Activated naive CD4-positive, alpha-beta T cell treated with anti-CD3 and anti-CD28 coated beads for 36 hours (primary cell): Measurements from ENCODE around the gene CHODL. TPM values are rescaled to one million over a fixed set of nuclear protein-coding genes. Genes with fewer than 3 reads are reported as not detected.

Experiments used
- CTCF ChIA-PET: fragments of 350-600 bp; sonication (Branson Sonifier 250); formaldehyde crosslinking; loops from one replicate; lab custom pipeline; 2021; ENCODE audit warnings: antibody characterized with exemption; lab: Charles Lee
- DNase-seq: peaks from one replicate; pipeline ENCODE4 v3.0.0-alpha.2; 2020
- H3K27ac Mint-ChIP-seq: one replicate; pipeline ENCODE4 v1.8.0; 2021; ENCODE audit warnings: mild to moderate bottlenecking, mixed read lengths
- H3K27me3 Mint-ChIP-seq: one replicate; pipeline ENCODE4 v1.8.0; 2021; ENCODE audit warnings: low read depth, mixed read lengths
- H3K36me3 Mint-ChIP-seq: one replicate; pipeline ENCODE4 v1.8.0; 2021; ENCODE audit warnings: low read depth, mixed read lengths
- H3K4me1 Mint-ChIP-seq: one replicate; pipeline ENCODE4 v1.8.0; 2021; ENCODE audit warnings: low read depth, mixed read lengths
- H3K4me3 Mint-ChIP-seq: one replicate; pipeline ENCODE4 v1.8.0; 2021; ENCODE audit warnings: mild to moderate bottlenecking, moderate library complexity, mixed read lengths
- H3K9me3 Mint-ChIP-seq: one replicate; pipeline ENCODE4 v1.8.0; 2021; ENCODE audit warnings: mixed read lengths
- intact Hi-C: fragments of 100-400 bp; cut with micrococcal nuclease; formaldehyde crosslinking; loops from one replicate; pipeline ENCODE4 v1.15.1; 2023
- total RNA-seq, 2 experiments: library from RNA; stranded (reverse); gene quantifications; one replicate each; pipeline ENCODE4 v1.2.3, GENCODE V29; 2021

CHODL gene, protein sequence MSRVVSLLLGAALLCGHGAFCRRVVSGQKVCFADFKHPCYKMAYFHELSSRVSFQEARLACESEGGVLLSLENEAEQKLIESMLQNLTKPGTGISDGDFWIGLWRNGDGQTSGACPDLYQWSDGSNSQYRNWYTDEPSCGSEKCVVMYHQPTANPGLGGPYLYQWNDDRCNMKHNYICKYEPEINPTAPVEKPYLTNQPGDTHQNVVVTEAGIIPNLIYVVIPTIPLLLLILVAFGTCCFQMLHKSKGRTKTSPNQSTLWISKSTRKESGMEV
- total RNA-seq: not detected

DNA sequence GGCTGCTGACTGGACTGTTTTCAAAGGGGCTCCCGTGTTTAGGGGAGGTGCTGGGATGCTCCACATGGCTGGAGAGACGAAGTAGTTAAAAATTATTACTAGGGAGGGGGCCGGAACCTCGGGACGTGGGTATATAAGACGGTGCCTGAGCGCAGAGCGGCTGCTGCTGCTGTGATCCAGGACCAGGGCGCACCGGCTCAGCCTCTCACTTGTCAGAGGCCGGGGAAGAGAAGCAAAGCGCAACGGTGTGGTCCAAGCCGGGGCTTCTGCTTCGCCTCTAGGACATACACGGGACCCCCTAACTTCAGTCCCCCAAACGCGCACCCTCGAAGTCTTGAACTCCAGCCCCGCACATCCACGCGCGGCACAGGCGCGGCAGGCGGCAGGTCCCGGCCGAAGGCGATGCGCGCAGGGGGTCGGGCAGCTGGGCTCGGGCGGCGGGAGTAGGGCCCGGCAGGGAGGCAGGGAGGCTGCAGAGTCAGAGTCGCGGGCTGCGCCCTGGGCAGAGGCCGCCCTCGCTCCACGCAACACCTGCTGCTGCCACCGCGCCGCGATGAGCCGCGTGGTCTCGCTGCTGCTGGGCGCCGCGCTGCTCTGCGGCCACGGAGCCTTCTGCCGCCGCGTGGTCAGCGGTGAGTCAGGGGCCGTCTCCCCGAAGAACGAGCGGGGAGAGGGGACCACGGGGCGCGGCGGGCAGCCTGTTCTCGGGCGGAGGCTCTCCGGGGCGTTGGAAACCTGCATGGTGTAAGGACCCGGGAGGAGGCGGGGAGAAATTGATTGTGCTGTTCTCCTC lies at the start of gene CHODL:
Gene CHODL (plus strand): TSS at position 163 of the 793 bp plus-strand sequence. CDS start 391 bp downstream, at position 554.
- Mint-ChIP-seq H3K4me3 (no peak within 1 kb of the TSS), H3K36me3 (peaks cover 2% of the 10 kb centered on the region)
- intact Hi-C loops: no loop called here

DNA sequence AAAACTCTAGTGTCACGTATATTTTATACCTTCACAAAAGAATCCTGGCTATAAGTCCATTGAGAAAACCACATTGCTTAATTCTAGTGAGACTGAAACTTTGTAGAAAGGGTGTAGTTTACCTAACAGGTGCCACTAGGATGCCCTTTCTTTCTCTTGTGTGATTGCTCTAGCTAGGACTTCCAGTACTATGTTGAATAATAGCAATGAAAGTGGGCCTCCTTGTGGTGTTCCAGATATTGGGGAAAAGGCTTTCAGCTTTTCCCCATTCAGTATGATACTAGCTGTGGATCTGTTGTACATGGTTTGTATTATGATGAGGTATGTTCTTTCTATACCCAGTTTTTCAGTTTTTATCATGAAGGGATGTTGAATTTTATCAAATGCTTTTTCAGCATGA lies 39.7 kb upstream of the CHODL start:
- DNase-seq: no peak
- Mint-ChIP-seq H3K4me3 (no peak overlapping the region), H3K27ac (no peak overlapping the region), H3K36me3 (no peaks in the 10 kb centered on the region), H3K9me3 (peaks cover 15% of the 10 kb centered on the region), H3K27me3 (no peaks in the 10 kb centered on the region), H3K4me1 (no peaks in the 10 kb centered on the region)
- intact Hi-C loops: no loop called here
- CTCF ChIA-PET: interaction anchor here (1.2 kb wide), 1 partner anchor 64 kb away, joined by 3 read pairs; no protein-coding TSS in a partner anchor

More for the DNA sequence above, at the start of gene CHODL:
- CTCF ChIA-PET: no interaction called here
- H3K4me1 Mint-ChIP-seq: no peaks in the 10 kb centered on the region
- DNase-seq: no peak
- no peaks in the 10 kb centered on the region for H3K9me3 Mint-ChIP-seq
- no peak within 1 kb of the TSS for H3K27ac Mint-ChIP-seq
- H3K27me3 Mint-ChIP-seq: peaks cover 25% of the 10 kb centered on the region

DNA sequence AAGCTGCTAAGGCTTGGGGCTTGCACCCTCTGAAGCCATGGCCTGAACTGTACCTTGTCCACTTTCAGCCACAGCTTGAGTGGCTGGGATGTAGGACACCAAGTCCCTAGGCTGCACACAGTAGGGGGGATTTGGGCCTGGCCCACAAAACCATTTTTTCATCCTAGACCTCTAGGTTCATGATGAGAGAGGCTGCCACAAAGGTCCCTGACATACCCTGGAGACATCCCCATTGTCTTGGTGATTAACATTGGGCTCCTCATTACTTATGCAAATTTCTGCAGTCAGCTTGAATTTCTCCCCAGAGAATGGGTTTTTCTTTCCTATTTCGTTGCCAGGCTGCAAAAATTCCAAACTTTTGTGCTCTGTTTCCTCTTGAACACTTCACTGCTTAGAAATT lies 26.3 kb upstream of the CHODL start:
- DNase-seq: no peak
- Mint-ChIP-seq H3K36me3 (no peaks in the 10 kb centered on the region), H3K27ac (no peak overlapping the region), H3K27me3 (peaks cover 4% of the 10 kb centered on the region), H3K4me3 (no peak overlapping the region), H3K9me3 (peaks cover 30% of the 10 kb centered on the region), H3K4me1 (no peaks in the 10 kb centered on the region)
- intact Hi-C loops: no loop called here
- CTCF ChIA-PET: no interaction called here

DNA sequence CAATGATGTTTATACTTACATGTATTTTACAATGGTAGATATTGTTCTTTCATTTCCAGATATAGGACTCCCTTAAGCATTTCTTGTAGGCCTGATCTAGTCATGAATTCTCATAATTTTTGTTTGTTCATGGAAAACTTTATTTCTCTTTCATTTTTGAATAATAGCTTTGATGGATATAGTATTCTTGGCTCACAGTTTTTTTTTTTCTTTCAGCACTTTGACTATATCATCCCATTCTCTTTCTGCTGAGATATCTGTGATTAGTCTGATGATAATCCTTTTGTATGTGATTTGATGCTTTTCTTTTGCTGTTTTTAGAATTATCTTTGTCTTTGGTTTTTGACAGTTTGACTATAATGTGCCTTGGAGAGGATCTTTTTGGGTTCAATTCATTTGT lies 24.1 kb upstream of the CHODL start:
- Mint-ChIP-seq H3K36me3 (no peaks in the 10 kb centered on the region), H3K27me3 (peaks cover 4% of the 10 kb centered on the region), H3K4me1 (no peaks in the 10 kb centered on the region), H3K27ac (no peak overlapping the region), H3K4me3 (no peak overlapping the region), H3K9me3 (peaks cover 29% of the 10 kb centered on the region)
- CTCF ChIA-PET: no interaction called here
- no peak for DNase-seq
- intact Hi-C loops: no loop called here

DNA sequence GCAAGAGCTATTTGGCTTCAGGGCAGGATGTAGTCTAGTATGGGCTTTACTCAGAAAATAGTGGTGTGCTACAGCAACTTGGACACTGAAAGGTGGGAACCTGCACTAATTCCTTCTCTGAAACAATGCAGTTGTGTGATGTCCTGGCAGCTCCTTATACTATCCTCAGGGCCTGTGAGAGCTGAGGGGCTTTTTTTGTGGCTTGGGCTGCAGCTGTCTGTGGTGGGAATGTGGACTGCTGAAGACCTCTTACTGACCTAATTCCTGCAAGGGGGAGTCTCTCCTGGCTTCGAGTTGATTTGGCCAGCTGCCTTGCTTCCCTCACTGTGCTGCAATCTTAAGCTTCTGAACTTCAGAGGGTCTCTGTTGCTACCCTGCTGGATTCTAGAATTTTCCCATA lies 22.3 kb upstream of the CHODL start:
- intact Hi-C loops: no loop called here

DNA sequence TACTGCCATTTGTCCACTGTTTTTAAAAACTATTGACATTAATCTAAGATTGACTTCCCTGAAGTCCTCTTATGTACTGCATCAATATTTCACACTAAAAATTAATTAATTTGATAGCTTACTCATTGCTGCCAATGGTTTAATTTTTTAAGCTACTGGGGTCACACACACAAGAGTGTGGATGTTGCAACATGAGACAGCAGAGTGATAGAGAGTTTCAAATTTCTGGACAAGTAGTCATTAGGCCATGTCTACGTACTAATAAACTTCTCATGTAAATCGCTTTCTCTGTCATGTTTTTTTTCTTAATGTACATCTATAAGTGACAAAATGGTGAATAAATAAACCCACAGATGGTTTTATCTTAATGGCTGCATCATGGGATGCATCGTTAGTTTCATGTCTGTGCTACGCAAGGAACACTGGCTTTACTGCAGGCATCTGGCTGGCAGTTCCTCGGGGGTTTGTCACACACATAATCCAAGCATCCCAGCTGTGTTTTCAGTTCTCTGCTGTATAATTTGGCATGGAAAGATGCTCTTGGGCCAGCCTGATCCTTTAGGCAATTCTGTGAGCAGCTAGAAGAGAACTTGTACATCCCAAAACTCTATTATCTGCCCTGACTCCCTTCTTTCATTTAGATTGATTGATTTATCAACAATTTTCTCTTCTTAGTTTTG lies 16.4 kb upstream of the CHODL start:
- H3K36me3 Mint-ChIP-seq: no peaks in the 10 kb centered on the region
- intact Hi-C loops: no loop called here
- no peak overlapping the region for H3K27ac Mint-ChIP-seq
- H3K27me3 Mint-ChIP-seq: no peaks in the 10 kb centered on the region
- H3K9me3 Mint-ChIP-seq: no peaks in the 10 kb centered on the region
- no peak overlapping the region for H3K4me3 Mint-ChIP-seq
- H3K4me1 Mint-ChIP-seq: no peaks in the 10 kb centered on the region
- DNase-seq: no peak
- CTCF ChIA-PET: no interaction called here

More for the DNA sequence above, 22.3 kb upstream of the CHODL start:
- Mint-ChIP-seq H3K36me3 (no peaks in the 10 kb centered on the region), H3K27me3 (peaks cover 4% of the 10 kb centered on the region), H3K4me1 (no peaks in the 10 kb centered on the region), H3K4me3 (no peak overlapping the region), H3K9me3 (peaks cover 24% of the 10 kb centered on the region), H3K27ac (no peak overlapping the region)
- CTCF ChIA-PET: no interaction called here
- DNase-seq: no peak

DNA sequence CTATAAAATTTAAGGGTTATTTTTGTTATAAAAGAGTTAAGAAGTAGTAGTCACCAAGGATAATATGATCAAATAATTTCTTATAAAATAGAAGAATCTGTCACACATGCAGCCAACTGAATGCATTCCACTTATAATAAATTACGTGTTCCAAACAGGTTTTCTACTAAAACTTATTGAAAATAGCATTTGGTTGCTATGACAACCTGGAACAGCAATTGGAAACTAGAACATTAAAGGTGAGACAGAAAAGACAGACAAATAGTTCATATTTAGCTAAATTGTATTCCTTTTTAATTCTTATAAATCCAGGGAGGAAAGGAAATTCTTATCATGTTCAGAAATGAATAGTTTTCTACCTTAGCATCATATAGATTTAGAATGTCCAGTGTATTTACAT lies 9.1 kb upstream of the CHODL start:
- Mint-ChIP-seq H3K27ac (no peak overlapping the region), H3K27me3 (no peaks in the 10 kb centered on the region), H3K9me3 (peaks cover 2% of the 10 kb centered on the region), H3K4me3 (no peak overlapping the region), H3K36me3 (no peaks in the 10 kb centered on the region), H3K4me1 (no peaks in the 10 kb centered on the region)
- CTCF ChIA-PET: interaction anchor here (0.5 kb wide), 1 partner anchor 19 kb away, joined by 3 read pairs; no protein-coding TSS in a partner anchor
- intact Hi-C loops: no loop called here
- DNase-seq: no peak

DNA sequence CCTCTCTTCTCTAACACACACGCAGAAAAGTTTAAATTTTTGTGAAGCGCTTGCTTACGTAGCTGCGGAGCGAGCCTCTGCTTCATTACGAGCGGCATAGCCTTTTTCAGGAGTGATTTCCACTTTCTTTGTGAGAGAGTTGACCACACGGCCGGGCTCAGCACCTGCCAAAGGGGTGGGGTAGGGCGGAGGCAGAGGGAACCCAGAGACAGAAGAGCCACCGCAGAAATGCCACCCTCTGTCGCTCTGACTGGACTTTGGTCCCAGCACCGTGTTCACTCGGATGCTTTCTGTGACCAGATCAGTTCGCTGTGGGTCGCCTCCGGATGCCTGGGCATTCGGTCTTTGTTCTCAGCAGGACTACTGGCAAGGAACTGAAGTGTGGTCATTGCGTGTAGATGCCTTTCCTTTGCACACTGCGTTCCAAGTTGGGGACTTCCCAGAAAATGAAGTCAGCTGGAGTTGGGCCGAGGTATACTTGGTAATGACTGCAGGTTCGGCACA lies 883 bp downstream of the CHODL start:
- Mint-ChIP-seq H3K4me3 (no peak overlapping the region), H3K36me3 (peaks cover 2% of the 10 kb centered on the region)

DNA sequence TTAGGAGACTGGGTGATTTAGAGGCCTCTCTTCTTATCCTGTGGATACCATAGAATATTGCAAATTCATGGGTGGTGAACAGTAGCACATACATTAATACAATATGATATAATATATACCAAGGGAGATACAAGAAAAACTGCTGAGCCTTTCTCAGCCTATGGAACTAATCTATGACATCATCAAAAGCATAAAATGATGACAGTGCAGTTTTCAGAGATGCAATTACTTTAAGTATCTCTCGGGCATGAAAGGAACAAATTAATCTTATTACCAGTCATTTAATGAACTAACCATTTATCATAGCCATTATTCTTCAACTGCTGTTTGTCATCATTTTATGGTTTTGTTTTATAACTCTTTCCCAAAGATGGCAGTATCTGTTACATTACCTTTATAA lies 3.5 kb downstream of the CHODL start:
- DNase-seq: no peak
- Mint-ChIP-seq H3K27me3 (peaks cover 25% of the 10 kb centered on the region), H3K36me3 (peaks cover 2% of the 10 kb centered on the region), H3K4me3 (no peak overlapping the region), H3K4me1 (no peaks in the 10 kb centered on the region), H3K27ac (no peak overlapping the region), H3K9me3 (peaks cover 1% of the 10 kb centered on the region)
- intact Hi-C loops: no loop called here
- CTCF ChIA-PET: no interaction called here

More for the DNA sequence above, 883 bp downstream of the CHODL start:
- H3K4me1 Mint-ChIP-seq: no peaks in the 10 kb centered on the region
- intact Hi-C loops: no loop called here
- H3K27ac Mint-ChIP-seq: no peak overlapping the region
- H3K27me3 Mint-ChIP-seq: peaks cover 25% of the 10 kb centered on the region
- H3K9me3 Mint-ChIP-seq: peaks cover under 1% of the 10 kb centered on the region
- CTCF ChIA-PET: no interaction called here
- DNase-seq: no peak

DNA sequence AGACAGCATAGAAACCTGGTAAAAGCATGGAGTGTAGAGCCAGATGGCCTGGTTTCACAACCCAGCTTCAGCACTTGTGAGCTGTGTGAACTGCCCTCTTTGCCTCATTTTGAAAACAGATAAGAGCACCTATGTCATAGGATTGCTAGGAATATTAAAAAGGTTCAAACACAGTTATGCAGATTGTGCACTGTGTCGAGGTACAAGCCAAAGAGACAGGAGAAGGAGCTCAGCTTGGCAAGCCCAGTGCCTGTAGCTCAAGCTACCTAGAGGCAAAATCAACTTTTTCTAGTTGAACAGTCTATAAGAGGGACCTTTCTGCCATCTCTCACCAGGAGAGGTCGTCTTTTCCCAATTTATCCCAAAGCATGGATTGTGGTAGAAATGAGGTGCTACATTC lies 5.0 kb downstream of the CHODL start:
- H3K27ac Mint-ChIP-seq: no peak overlapping the region
- H3K27me3 Mint-ChIP-seq: peaks cover 13% of the 10 kb centered on the region
- H3K36me3 Mint-ChIP-seq: peaks cover 2% of the 10 kb centered on the region
- CTCF ChIA-PET: interaction anchor here (0.6 to 1.0 kb wide), 2 partner anchors 19 to 50 kb away, joined by 3 to 4 read pairs; no protein-coding TSS in a partner anchor
- peaks cover 1% of the 10 kb centered on the region for H3K9me3 Mint-ChIP-seq
- no peaks in the 10 kb centered on the region for H3K4me1 Mint-ChIP-seq
- no peak overlapping the region for H3K4me3 Mint-ChIP-seq
- DNase-seq: no peak
- intact Hi-C loops: no loop called here

DNA sequence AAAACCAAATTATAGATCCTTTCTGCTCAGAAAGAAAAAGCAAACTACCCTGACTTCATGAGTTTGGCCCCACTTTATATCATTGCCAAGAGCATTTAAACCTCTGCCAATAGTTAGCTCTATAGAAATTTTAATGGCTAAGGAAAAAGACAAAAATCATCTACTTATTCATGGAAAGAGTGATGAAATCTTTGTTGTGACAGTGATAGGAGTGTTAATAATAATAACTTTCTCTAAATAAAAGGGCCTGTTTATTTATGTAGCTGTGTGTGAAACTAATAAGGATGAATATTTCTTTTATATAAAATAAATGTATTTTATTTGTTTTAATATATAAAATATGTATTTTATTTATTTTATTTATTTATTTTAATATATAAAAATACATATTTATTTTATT lies 6.4 kb downstream of the CHODL start:
- intact Hi-C loops: no loop called here
- no peak for DNase-seq
- Mint-ChIP-seq H3K36me3 (peaks cover under 1% of the 10 kb centered on the region), H3K4me1 (no peaks in the 10 kb centered on the region), H3K4me3 (no peak overlapping the region), H3K27ac (no peak overlapping the region), H3K27me3 (peaks cover 4% of the 10 kb centered on the region), H3K9me3 (peaks cover 1% of the 10 kb centered on the region)
- CTCF ChIA-PET: no interaction called here

DNA sequence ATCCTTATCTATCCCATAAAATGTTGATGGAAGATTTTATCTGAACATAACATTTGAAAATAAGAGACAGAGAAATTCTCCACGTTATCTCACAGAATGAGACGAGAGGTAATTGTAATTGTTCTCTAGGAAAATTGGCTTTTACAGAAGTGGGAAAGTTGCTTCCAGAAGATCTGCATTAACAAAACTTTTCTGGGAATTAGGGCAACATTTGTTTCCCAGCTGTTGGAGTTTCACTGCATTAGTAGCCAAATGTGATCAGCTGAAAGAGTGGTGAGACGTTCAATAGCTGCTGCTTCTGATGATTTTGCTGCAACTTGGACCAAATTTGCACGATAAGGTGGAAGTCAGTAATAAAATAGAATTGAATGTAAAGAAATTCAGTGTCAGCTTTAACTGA lies 7.6 kb downstream of the CHODL start:
- intact Hi-C loops: no loop called here
- no peaks in the 10 kb centered on the region for H3K4me1 Mint-ChIP-seq
- no peaks in the 10 kb centered on the region for H3K27me3 Mint-ChIP-seq
- H3K4me3 Mint-ChIP-seq: no peak overlapping the region
- peaks cover 1% of the 10 kb centered on the region for H3K9me3 Mint-ChIP-seq
- CTCF ChIA-PET: no interaction called here
- no peaks in the 10 kb centered on the region for H3K36me3 Mint-ChIP-seq
- H3K27ac Mint-ChIP-seq: no peak overlapping the region
- DNase-seq: no peak
